CD4-positive, alpha-beta T cell treated with Interleukin-1 beta for 1 hour (primary cell): ENCODE data around the gene FAM184B.
"Not testable (repeated sequence)": the region's sequence is repeated elsewhere in the genome, so short reads cannot be mapped to it uniquely, and the experiment has no call there.

Experiments
- DNase-seq, 2 donors: peaks; one replicate each; pipeline ENCODE4 v3.0.0-alpha.2; 2020 to 2022

FAM184B gene

GRCh38 chr4:17713779-17714178, 67.6 kb downstream of the FAM184B start:
- DNase-seq, result no peak

- no peak for DNase-seq
These were observed 69.3 kb downstream of the FAM184B start for GRCh38 chr4:17712166-17712565.

GRCh38 chr4:17711206-17711605, 70.2 kb downstream of the FAM184B start:
- DNase-seq, result not testable (repeated sequence)

- no peak for DNase-seq
These were observed 71.7 kb downstream of the FAM184B start for GRCh38 chr4:17709763-17710068.

- DNase-seq, result no peak
These were observed 72.2 kb downstream of the FAM184B start for GRCh38 chr4:17708992-17709762.

GRCh38 chr4:17707671-17708070, 73.8 kb downstream of the FAM184B start:
- no peak for DNase-seq

- DNase-seq, result no peak
These were observed 76.3 kb downstream of the FAM184B start for GRCh38 chr4:17705107-17705506.

- no peak for DNase-seq
These were observed 77.3 kb downstream of the FAM184B start for GRCh38 chr4:17704020-17704650.

GRCh38 chr4:17702641-17703040, 78.8 kb downstream of the FAM184B start:
- no peak for DNase-seq

GRCh38 chr4:17701882-17702281, 79.5 kb downstream of the FAM184B start:
- DNase-seq, result no peak

GRCh38 chr4:17701138-17701839, 80.1 kb downstream of the FAM184B start:
- DNase-seq, result no peak

- no peak for DNase-seq
These were observed 82.0 kb downstream of the FAM184B start for GRCh38 chr4:17699380-17699779.

GRCh38 chr4:17698116-17698515, 83.3 kb downstream of the FAM184B start:
- DNase-seq, result no peak

GRCh38 chr4:17695341-17695740, 86.1 kb downstream of the FAM184B start:
- no peak for DNase-seq

- no peak for DNase-seq
These were observed 86.9 kb downstream of the FAM184B start for GRCh38 chr4:17694552-17694951.

- no peak for DNase-seq
These were observed 90.5 kb downstream of the FAM184B start for GRCh38 chr4:17690898-17691297.

GRCh38 chr4:17690135-17690534, 91.3 kb downstream of the FAM184B start:
- no peak for DNase-seq

- DNase-seq, result no peak
These were observed 93.4 kb downstream of the FAM184B start for GRCh38 chr4:17688011-17688441.

GRCh38 chr4:17687237-17687857, 94.1 kb downstream of the FAM184B start:
- no peak for DNase-seq

GRCh38 chr4:17684648-17685047, 96.8 kb downstream of the FAM184B start:
- not testable (repeated sequence) for DNase-seq

- DNase-seq, result no peak
These were observed 99.2 kb downstream of the FAM184B start for GRCh38 chr4:17682222-17682566.

GRCh38 chr4:17681281-17682221, 99.9 kb downstream of the FAM184B start:
- no peak for DNase-seq
